Endothelial cell of umbilical vein (primary cell): Measurements from ENCODE around the gene GAST. TPM values are rescaled to one million over a fixed set of nuclear protein-coding genes. Genes with fewer than 3 reads are reported as not detected.

Source experiments
- BruUV-seq: library from RNA; stranded (reverse); fragments of 400-500 nt; replicated peaks from 2 replicates; lab custom pipeline; 2021; lab: Mats Ljungman, UMichigan
- CTCF ChIA-PET: fragments of 300-600, 350-600 bp; sonication (Branson Sonifier 250); formaldehyde crosslinking; loops from one replicate; lab custom pipeline; 2021; ENCODE audit warnings: antibody characterized with exemption, inconsistent platforms; lab: Charles Lee
- POLR2A ChIA-PET: fragments of 300-600, 350-600 bp; sonication (Branson Sonifier 250); formaldehyde crosslinking; loops from one replicate; lab custom pipeline; 2021; ENCODE audit warnings: antibody characterized with exemption, inconsistent platforms; lab: Charles Lee
- DNase-seq: peaks from one replicate; pipeline ENCODE4 v3.0.0-alpha.2; 2011; ENCODE audit warnings: low read depth, low spot score
- FAIRE-seq: peaks from 2 replicates; lab custom pipeline; 2011; peaks lifted over from hg19 to GRCh38; lab: Jason Lieb, UNC
- H2AFZ ChIP-seq: 2 replicates; pipeline ENCODE4 v1.6.0; 2012; ENCODE audit warnings: low read depth, low read length, control low read depth, inconsistent platforms
- H3K27ac ChIP-seq: 2 replicates; pipeline ENCODE4 v1.5.1; 2011; ENCODE audit warnings: low read depth, mild to moderate bottlenecking, control low read depth, low read length, moderate library complexity; ENCODE audit not compliant: insufficient read depth
- H3K27me3 ChIP-seq, 2 experiments: 2 replicates each; pipeline versions ENCODE4 v1.6.0 to v1.6.1; 2011; ENCODE audit warnings: low read length in 2 of 2, mixed read lengths in 1 of 2; ENCODE audit not compliant: control insufficient read depth in 2 of 2, insufficient read depth in 2 of 2
- H3K36me3 ChIP-seq, 2 experiments: 2 replicates in 1 of 2; 3 replicates in 1 of 2; pipeline ENCODE4 v1.5.1; 2011; ENCODE audit warnings: low read length in 2 of 2, mild to moderate bottlenecking in 1 of 2, moderate library complexity in 1 of 2; ENCODE audit not compliant: control insufficient read depth in 2 of 2, insufficient read depth in 2 of 2; ENCODE audit errors: extremely low read depth in 1 of 2
- H3K4me1 ChIP-seq: 3 replicates; pipeline ENCODE4 v1.5.1; 2011; ENCODE audit warnings: mild to moderate bottlenecking, low read length; ENCODE audit not compliant: control insufficient read depth, insufficient read depth; ENCODE audit errors: extremely low read depth
- H3K4me2 ChIP-seq: 2 replicates; pipeline ENCODE4 v1.6.1; 2011; ENCODE audit warnings: low read length, control low read depth, mixed read lengths; ENCODE audit not compliant: insufficient read depth
- H3K4me3 ChIP-seq, 3 experiments: fragments of 200-600 bp in 1 of 3; sonication (generic), shearing (Covaris generic) in 1 of 3; replicated peaks in 1 of 3; 2 replicates each; pipeline ENCODE4 v1.5.1; 2011 to 2016; ENCODE audit warnings: control low read depth in 3 of 3, low read length in 3 of 3, mild to moderate bottlenecking in 2 of 3, inconsistent platforms in 1 of 3, low read depth in 1 of 3, moderate library complexity in 1 of 3; ENCODE audit not compliant: insufficient read depth in 1 of 3
- H3K79me2 ChIP-seq: 2 replicates; pipeline ENCODE4 v1.6.0; 2012; ENCODE audit warnings: low read length, inconsistent platforms; ENCODE audit not compliant: control insufficient read depth, insufficient read depth
- H3K9ac ChIP-seq: replicated peaks from 2 replicates; pipeline ENCODE3; 2011; ENCODE audit warnings: low read length, control low read depth; ENCODE audit not compliant: insufficient read depth; ENCODE audit errors: extremely low read depth
- H3K9me1 ChIP-seq: replicated peaks from 3 replicates; pipeline ENCODE4 v1.6.0; 2011; ENCODE audit warnings: mild to moderate bottlenecking, low read length; ENCODE audit not compliant: control insufficient read depth, insufficient read depth; ENCODE audit errors: extremely low read depth
- H3K9me3 ChIP-seq: replicated peaks from 2 replicates; pipeline ENCODE4 v1.5.1; 2012; ENCODE audit warnings: low read length, inconsistent platforms; ENCODE audit not compliant: control insufficient read depth, insufficient read depth
- H4K20me1 ChIP-seq: replicated peaks from 2 replicates; pipeline ENCODE3; 2011; ENCODE audit warnings: mild to moderate bottlenecking, low read length; ENCODE audit not compliant: control insufficient read depth, insufficient read depth; ENCODE audit errors: extremely low read depth
- EZH2 ChIP-seq: IDR thresholded peaks from 2 replicates; pipeline ENCODE4 v1.6.1; 2012; ENCODE audit warnings: borderline replicate concordance, low read depth, mild to moderate bottlenecking, moderate library complexity, low read length, inconsistent platforms; ENCODE audit not compliant: severe bottlenecking
- JUN ChIP-seq: IDR thresholded peaks from 2 replicates; pipeline ENCODE4 v1.6.1; 2011; ENCODE audit warnings: borderline replicate concordance, low read depth; ENCODE audit not compliant: insufficient read length, insufficient read depth
- dilution Hi-C: fragments of 300-500 bp; cut with MboI; formaldehyde crosslinking; loops from one replicate; pipeline ENCODE4 v1.15.0; 2019; ENCODE audit warnings: low sequenced_read_pairs; ENCODE audit not compliant: extremely low pct_ligation_motif_present
- intact Hi-C: fragments of 100-400 bp; cut with micrococcal nuclease; formaldehyde crosslinking; loops from one replicate; pipeline ENCODE4 v1.10.0; 2022
- polyA plus RNA-seq, 4 experiments: library from polyadenylated mRNA; depleted of rRNA in 3 of 4; stranded (reverse) in 3 of 4; unstranded in 1 of 4; fragments of >200 nt; gene quantifications; 2 replicates each; pipeline versions ENCODE4 v1.2.1 to v1.2.3, GENCODE V29; 2011 to 2012; ENCODE audit warnings: missing spikeins in 1 of 4
- total RNA-seq: library from RNA; stranded (reverse); gene quantifications from 2 replicates; pipeline ENCODE4 v1.2.3, GENCODE V29; 2021

Gene GAST
- total and polyA plus RNA-seq, 2 donors (not counting 3 experiments of a cell fraction or from before 2014, with no cell fraction given), result not detected

DNA sequence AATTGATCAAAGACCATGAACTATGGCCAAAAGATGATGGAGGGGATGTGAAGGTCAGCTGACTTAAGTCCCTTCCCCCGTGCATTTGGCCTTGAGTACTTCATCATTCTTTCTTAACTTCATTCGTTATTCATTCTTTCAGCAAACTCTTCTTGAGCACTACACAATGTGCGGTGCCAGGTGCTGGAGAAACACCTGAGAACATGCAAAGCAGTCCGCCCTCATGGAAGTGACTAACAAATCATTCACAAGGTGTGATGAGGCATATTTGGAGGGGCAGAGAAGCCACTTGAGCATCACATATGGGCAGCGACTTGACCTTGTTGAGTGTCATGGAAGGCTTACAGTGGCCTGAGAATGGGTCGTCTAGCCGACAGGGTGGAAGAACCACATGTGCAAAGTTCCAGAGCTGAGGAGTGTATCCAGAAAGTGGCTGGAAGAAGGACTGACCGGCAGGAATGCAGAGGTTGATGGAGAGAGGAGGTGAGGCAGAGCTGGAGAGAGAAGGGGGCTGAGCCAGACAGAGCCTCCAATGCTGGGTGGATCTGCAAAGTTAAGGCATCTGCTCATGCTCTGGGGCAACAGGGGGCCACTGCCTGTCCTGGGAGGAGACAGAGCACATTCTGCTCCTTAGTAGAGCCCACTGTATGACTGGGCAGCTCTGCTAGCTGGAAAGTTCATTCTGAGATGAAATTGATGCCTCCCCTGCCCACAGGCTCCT is 48.5 kb upstream of the GAST start:
- H2AFZ ChIP-seq, result no peak overlapping the region
- peaks cover 0 to 1% of the 10 kb centered on the region in 2 experiments for H3K27me3 ChIP-seq
- intact Hi-C loops, result loop anchor here (10.0 kb wide), 2 partner anchors 339 to 1019 kb away; partner anchors contain the start of gene SMARCE1
- no TSS peak for BruUV-seq
- DNase-seq (no peak), FAIRE-seq (no peak)
- H3K9ac ChIP-seq, result no peak overlapping the region
- no peaks in the 10 kb centered on the region for H3K9me3 ChIP-seq
- TF ChIP-seq JUN, result no peak
- no peak overlapping the region for H3K4me2 ChIP-seq
- H3K36me3 ChIP-seq, result no peaks in the 10 kb centered on the region
- H3K27ac ChIP-seq, result no peak overlapping the region
- dilution Hi-C loops, result no loop called here
- ChIA-PET CTCF (interaction anchor here (1.1 to 9.4 kb wide), 14 partner anchors 13 to 859 kb away, joined by 4 to 369 read pairs (median 17); partner anchors contain the start of gene KRT36), POLR2A (no interaction called here)
- no peaks in the 10 kb centered on the region for H4K20me1 ChIP-seq
- no peaks in the 10 kb centered on the region for H3K79me2 ChIP-seq
- no peaks in the 10 kb centered on the region for H3K9me1 ChIP-seq
- H3K4me1 ChIP-seq, result peaks cover 23% of the 10 kb centered on the region
- H3K4me3 ChIP-seq, result no peak overlapping the region

DNA sequence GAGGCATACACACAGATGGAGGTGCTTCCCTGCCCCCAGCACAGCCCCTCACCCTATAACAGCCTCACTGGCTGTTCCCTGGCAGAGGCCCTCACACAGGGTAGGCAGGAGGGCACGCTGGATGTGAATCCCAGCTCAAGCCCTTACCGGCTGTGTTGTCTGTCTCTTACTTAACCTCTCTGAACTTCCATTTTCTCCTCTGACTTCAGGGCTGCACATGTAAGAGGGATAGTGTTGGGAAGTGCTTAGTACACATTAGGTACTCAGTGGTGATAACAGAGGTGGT is 48.0 kb upstream of the GAST start:
- Histone ChIP-seq H3K27ac (no peak overlapping the region), H3K9ac (no peak overlapping the region), H3K4me1 (peaks cover 23% of the 10 kb centered on the region), H3K4me3 (no peak overlapping the region), H3K36me3 (no peaks in the 10 kb centered on the region), H2AFZ (no peak overlapping the region), H4K20me1 (no peaks in the 10 kb centered on the region), H3K27me3 (peaks cover 0 to 1% of the 10 kb centered on the region in 2 experiments), H3K9me3 (no peaks in the 10 kb centered on the region), H3K79me2 (no peaks in the 10 kb centered on the region), H3K9me1 (no peaks in the 10 kb centered on the region), H3K4me2 (no peak overlapping the region)
- intact Hi-C loops, result loop anchor here (10.0 kb wide), 2 partner anchors 339 to 1019 kb away; partner anchors contain the start of gene SMARCE1
- no peak for TF ChIP-seq JUN
- TF ChIP-seq EZH2, result no peak
- no TSS peak for BruUV-seq
- FAIRE-seq (no peak), DNase-seq (no peak)
- POLR2A ChIA-PET, result no interaction called here
- CTCF ChIA-PET, result interaction anchor here (2.1 to 9.4 kb wide), 6 partner anchors 13 to 859 kb away, joined by 10 to 369 read pairs (median 127); partner anchors contain the start of gene KRT36
- dilution Hi-C loops, result no loop called here
